ENCODE data around the gene ICA1L. TPM values are rescaled to one million over a fixed set of nuclear protein-coding genes. Genes with fewer than 3 reads are reported as not detected.
"Not testable (repeated sequence)": the region's sequence is repeated elsewhere in the genome, so short reads cannot be mapped to it uniquely, and the experiment has no call there.

Gene ICA1L
- total RNA-seq: 4.9 and 6.5 TPM in 2 replicates
- long read RNA-seq, partial matches to known transcripts: 0 of 8 reads
- long read RNA-seq, other reads (novel, unspliced or antisense): 5 of 8 reads

DNA sequence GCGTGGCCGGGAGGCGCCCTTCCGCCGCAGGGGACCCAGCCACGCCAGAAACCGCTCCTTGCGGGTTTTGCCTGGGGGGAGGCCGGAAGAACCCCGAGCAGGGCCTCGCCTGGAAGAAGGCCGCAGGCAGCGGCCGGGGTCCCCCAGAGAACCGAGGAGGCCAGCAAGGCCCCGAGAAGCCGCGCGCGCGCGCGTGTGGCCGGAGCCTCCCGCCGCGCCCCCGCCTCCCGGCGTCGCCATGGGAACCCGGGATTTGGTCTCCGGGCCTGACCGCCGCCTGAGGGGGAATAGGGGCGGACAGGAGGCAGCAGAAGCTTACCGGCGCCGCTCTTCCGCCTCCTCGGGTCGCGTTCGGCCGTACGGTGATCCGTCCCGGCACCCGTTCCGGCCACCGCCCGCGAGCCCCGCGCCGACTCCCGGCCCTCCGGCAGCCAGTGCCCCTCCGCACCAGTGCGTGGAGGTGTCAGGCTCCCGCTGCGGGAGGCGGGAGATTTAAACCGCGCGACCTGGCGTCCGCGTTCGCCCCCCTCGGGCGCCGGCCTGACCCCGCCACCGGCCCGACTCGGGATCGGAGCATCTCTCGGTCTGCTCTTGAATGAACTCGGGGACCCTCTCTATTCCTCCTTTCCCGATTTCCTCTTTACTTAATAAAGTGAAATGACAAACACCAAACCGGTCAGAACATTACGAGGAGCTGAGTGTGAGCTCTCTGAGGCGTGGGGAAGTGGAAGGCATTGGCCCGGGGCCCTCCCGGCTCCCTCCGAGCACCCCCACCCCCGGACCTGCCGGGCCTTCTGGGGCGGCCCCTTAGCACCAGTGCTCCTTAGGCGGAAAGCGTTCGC is at the start of gene ICA1L:
TSS of gene ICA1L (minus strand) at position 467 of the 842 bp plus-strand sequence. CDS start 42,757 bp downstream, outside the sequence.
- Mint-ChIP-seq H3K4me1 (ENCODE audit: unreplicated experiment) (peaks cover 10% of the 10 kb centered on the region), H3K27me3 (ENCODE audit: unreplicated experiment) (no peaks in the 10 kb centered on the region), H3K9me3 (ENCODE audit: unreplicated experiment) (no peaks in the 10 kb centered on the region), H3K36me3 (ENCODE audit: unreplicated experiment) (no peaks in the 10 kb centered on the region), H3K27ac (ENCODE audit: unreplicated experiment) (peak within 1 kb of the TSS; percentile 91), H3K4me3 (ENCODE audit: unreplicated experiment) (peak within 1 kb of the TSS; percentile 89)
- TF ChIP-seq CTCF (IDR thresholded peaks at IDR 0.05): no peak
- DNase-seq (ENCODE audit: extremely low spot score, unreplicated experiment): peak; percentile 91

DNA sequence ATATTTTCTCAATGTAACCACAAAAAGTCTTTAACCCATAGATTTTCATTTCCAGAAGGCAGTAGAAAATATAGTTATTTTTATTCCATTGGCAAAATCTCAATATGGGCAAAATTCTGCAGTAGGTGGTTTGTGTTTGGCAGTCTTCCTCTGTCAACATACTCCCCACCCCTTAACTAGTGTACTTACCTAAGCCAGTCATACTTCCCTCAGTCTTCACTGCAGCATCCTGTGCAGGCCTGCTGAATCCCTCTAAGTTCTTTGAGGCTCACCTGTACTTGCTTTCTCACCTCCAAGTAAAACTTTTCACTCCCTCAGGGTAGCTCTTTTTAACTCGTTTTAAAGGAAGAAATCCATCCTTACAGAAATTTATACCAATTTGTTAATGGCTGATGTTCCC is 47.3 kb upstream of the ICA1L start:
- Mint-ChIP-seq H3K4me3 (ENCODE audit: unreplicated experiment) (no peak overlapping the region), H3K27ac (ENCODE audit: unreplicated experiment) (no peak overlapping the region), H3K36me3 (ENCODE audit: unreplicated experiment) (peaks cover 17% of the 10 kb centered on the region), H3K9me3 (ENCODE audit: unreplicated experiment) (no peaks in the 10 kb centered on the region), H3K4me1 (ENCODE audit: unreplicated experiment) (no peaks in the 10 kb centered on the region), H3K27me3 (ENCODE audit: unreplicated experiment) (no peaks in the 10 kb centered on the region)
- no peak for TF ChIP-seq CTCF (IDR thresholded peaks at IDR 0.05)
- DNase-seq (ENCODE audit: extremely low spot score, unreplicated experiment): no peak

DNA sequence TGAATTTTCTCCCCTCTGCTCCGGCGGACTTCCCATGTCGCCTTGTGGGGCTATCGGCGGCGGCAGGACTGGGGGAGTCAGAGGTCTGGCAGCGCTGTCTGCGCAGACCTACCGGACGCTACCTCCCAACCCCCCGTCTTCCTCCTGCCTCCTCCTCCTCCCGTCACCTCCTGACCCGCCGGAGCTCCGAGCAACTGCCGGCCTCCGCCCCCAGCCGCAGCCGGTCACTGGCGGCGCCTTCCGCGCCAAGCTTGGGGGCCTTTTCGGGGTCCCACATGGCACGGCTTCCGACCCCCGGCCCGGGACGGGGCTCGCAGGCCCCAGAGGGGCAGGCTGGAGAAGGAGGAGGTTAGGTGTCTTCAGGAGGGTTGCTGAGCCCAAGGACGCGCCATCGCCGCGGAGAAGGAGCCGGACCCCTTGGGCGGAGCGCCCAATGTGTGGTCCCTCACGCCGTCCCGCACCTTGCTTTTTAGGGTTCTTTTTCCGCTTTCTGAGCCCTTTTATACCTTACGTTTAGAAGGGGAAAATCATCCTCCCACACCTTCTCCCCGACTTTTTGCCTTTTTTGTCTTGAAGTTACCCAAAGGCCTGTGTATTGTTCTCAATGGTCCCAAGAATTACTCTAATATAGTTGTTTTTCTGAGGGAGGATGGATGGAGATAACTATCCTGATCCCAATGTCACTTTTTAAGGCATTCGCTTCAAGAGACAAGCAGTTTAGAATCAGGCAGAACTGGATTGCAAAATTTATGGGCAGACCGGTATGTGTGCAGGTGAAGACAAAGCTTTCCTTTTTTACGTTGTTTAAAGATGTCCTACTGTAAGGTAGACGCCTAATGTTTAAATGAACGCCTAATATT is 41.0 kb upstream of the ICA1L start:
- not testable (repeated sequence) for H3K9me3 Mint-ChIP-seq (ENCODE audit: unreplicated experiment); H3K36me3 Mint-ChIP-seq (ENCODE audit: unreplicated experiment); DNase-seq (ENCODE audit: extremely low spot score, unreplicated experiment); H3K27me3 Mint-ChIP-seq (ENCODE audit: unreplicated experiment)
- peak overlapping the region; percentile 98 for H3K4me3 Mint-ChIP-seq (ENCODE audit: unreplicated experiment)
- peak overlapping the region; percentile 98 for H3K27ac Mint-ChIP-seq (ENCODE audit: unreplicated experiment)
- peaks cover 21% of the 10 kb centered on the region for H3K4me1 Mint-ChIP-seq (ENCODE audit: unreplicated experiment)

DNA sequence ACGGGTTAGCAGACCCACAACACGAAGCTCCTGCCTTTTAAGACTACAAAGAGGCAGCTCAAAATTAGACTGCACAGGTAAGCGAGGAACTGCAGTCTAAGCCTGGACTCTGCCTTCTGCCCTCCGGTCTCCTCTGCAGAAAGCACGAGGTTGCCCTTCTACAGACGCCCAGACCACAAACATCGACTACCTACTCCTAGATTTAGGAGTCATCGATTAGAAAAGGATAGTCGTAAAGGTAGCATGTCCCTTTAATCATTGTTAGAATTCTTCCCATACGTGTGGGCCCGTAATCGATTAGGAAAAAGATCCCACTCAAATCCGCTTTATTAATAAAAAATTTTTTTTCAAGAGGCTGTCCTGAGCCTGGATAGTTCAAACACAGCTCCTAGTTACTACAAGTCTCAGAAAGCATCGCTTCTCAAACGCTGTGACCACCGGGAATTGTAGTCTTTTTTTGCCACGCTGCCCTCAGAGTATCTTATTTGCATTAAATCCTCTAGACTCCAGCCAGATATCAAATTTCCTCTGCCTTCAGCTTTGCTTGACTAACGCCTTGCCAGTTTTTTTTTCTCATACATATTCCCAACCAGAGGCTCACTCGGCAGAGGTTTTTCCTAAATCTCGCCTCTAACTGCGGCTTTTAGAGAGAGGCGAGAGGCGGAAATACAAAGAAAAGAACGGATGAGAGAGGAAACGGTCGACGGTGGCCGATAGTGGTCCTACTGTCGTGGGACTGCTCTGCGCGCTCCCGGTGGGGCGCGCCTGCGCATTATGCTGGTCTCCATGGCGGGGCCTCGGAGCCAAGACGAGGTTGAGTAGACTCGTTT is 40.2 kb upstream of the ICA1L start, which contains the start of the genes CARF and WDR12:
TSS of gene CARF (plus strand) at position 764 of the 830 bp plus-strand sequence. CDS start 29,628 bp downstream, outside the sequence.
TSS of gene WDR12 (minus strand) at position 162 of the 830 bp plus-strand sequence. CDS start 197 bp downstream, outside the sequence.
- no peaks in the 10 kb centered on the region for H3K9me3 Mint-ChIP-seq (ENCODE audit: unreplicated experiment)
- peak within 1 kb of the TSS; percentile 98 for H3K4me3 Mint-ChIP-seq (ENCODE audit: unreplicated experiment)
- H3K36me3 Mint-ChIP-seq (ENCODE audit: unreplicated experiment): no peaks in the 10 kb centered on the region
- no peak for TF ChIP-seq CTCF (IDR thresholded peaks at IDR 0.05)
- DNase-seq (ENCODE audit: extremely low spot score, unreplicated experiment): peak; percentile 96
- peak within 1 kb of the TSS; percentile 98 for H3K27ac Mint-ChIP-seq (ENCODE audit: unreplicated experiment)
- H3K4me1 Mint-ChIP-seq (ENCODE audit: unreplicated experiment): peaks cover 21% of the 10 kb centered on the region
- H3K27me3 Mint-ChIP-seq (ENCODE audit: unreplicated experiment): no peaks in the 10 kb centered on the region

DNA sequence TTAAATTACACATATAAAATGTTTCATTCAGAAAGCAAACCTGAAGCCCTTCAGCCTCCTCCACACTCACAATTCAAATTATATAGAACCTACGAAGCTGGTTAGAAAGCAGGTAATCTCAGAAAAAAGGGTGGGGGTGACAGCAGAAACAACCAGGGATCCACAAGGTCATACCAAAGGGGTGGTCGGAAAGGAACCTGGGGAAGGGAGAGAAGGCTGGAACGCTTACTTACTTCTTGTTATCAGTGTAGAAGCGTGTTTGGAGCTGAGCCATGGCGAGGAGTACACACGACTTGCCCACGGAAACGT is 39.6 kb upstream of the ICA1L start:
- DNase-seq (ENCODE audit: extremely low spot score, unreplicated experiment): no peak
- Mint-ChIP-seq H3K27me3 (ENCODE audit: unreplicated experiment) (no peaks in the 10 kb centered on the region), H3K4me3 (ENCODE audit: unreplicated experiment) (peak overlapping the region; percentile 98), H3K4me1 (ENCODE audit: unreplicated experiment) (peaks cover 21% of the 10 kb centered on the region), H3K36me3 (ENCODE audit: unreplicated experiment) (peaks cover 2% of the 10 kb centered on the region), H3K27ac (ENCODE audit: unreplicated experiment) (peak overlapping the region; percentile 98), H3K9me3 (ENCODE audit: unreplicated experiment) (no peaks in the 10 kb centered on the region)
- TF ChIP-seq CTCF (IDR thresholded peaks at IDR 0.05): no peak
